GM12865 (cell line): ENCODE measurements around the gene NRCAM.
"Not testable (repeated sequence)": the region's sequence is repeated elsewhere in the genome, so short reads cannot be mapped to it uniquely, and the experiment has no call there.

Source experiments
- DNase-seq: peaks from one replicate; pipeline ENCODE4 v3.0.0; 2010; ENCODE audit warnings: low read depth
- H3K4me3 ChIP-seq: 2 replicates; pipeline ENCODE4 v1.5.1; 2011; ENCODE audit warnings: mild to moderate bottlenecking, low read depth, low read length, control low read depth
- CTCF ChIP-seq: IDR thresholded peaks from 2 replicates; pipeline ENCODE4 v1.5.1; 2011; ENCODE audit warnings: low read length, control low read depth, low read depth, inconsistent platforms; ENCODE audit not compliant: insufficient read depth; ENCODE audit errors: missing control alignments

NRCAM gene

GRCh38 chr7:108265007-108265406, 191.2 kb downstream of the NRCAM start:
- DNase-seq, result no peak
- no peak overlapping the region for H3K4me3 ChIP-seq
- TF ChIP-seq CTCF, result no peak

- peak; percentile 2 for TF ChIP-seq CTCF
- DNase-seq, result peak; percentile 60
- no peak overlapping the region for H3K4me3 ChIP-seq
Measured at GRCh38 chr7:108263425-108263824, 192.8 kb downstream of the NRCAM start.

- no peak for TF ChIP-seq CTCF
- H3K4me3 ChIP-seq, result no peak overlapping the region
- DNase-seq, result no peak
Measured at GRCh38 chr7:108261560-108262255, 194.5 kb downstream of the NRCAM start.

GRCh38 chr7:108259447-108259846, 196.8 kb downstream of the NRCAM start:
- not testable (repeated sequence) for H3K4me3 ChIP-seq, DNase-seq

- TF ChIP-seq CTCF, result no peak
- H3K4me3 ChIP-seq, result no peak overlapping the region
- DNase-seq, result no peak
Measured at GRCh38 chr7:108257954-108258353, 198.3 kb downstream of the NRCAM start.

- DNase-seq, result no peak
- H3K4me3 ChIP-seq, result no peak overlapping the region
- TF ChIP-seq CTCF, result no peak
Measured at GRCh38 chr7:108254259-108254658, 202.0 kb downstream of the NRCAM start.

GRCh38 chr7:108253275-108254044, 202.8 kb downstream of the NRCAM start:
- TF ChIP-seq CTCF, result no peak
- no peak overlapping the region for H3K4me3 ChIP-seq
- DNase-seq, result no peak
